Measurements from ENCODE around the gene VILL. TPM values are rescaled to one million over a fixed set of nuclear protein-coding genes. Genes with fewer than 3 reads are reported as not detected.
"Not testable (repeated sequence)": the region's sequence is repeated elsewhere in the genome, so short reads cannot be mapped to it uniquely, and the experiment has no call there.

VILL gene
- total RNA-seq, 1 donor = 4.3 TPM

- H3K4me3 ChIP-seq (ENCODE audit: low read depth, low read length) = no peak overlapping the region
- no peak for DNase-seq (ENCODE audit: low read depth)
- no peak for TF ChIP-seq CTCF (IDR thresholded peaks at IDR 0.05; ENCODE audit: insufficient read depth, low read depth, low read length)
These were observed 21.6 kb upstream of the VILL start for GRCh38 chr3:37968813-37969595.

DNA sequence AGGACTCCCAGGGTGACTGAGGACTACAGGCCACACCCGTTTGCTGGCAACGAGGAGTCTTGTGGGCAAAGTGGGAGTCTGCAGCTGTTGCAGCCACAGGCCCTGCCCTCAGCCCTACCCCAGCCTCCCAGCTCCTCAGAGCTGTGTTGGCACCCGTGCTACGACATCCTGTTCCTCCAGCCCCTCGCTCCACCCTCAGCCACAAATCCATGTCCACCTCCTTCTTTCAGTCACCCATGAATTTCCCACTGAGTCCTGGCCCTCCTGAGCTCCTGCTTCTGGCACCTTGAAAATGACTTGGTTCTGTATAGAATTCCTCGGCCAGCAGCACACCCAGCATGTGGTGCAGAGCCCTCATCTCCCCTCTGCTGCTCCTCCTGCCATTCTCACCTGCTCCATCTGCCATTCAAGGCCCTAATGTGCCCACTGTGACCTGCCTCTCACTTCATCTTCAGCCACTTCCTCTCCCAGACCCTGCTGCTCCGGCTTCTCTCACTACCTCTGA is 20.9 kb upstream of the VILL start:
- TF ChIP-seq CTCF (IDR thresholded peaks at IDR 0.05; ENCODE audit: insufficient read depth, low read depth, low read length) = no peak
- H3K4me3 ChIP-seq (ENCODE audit: low read depth, low read length) = no peak overlapping the region
- no peak for DNase-seq (ENCODE audit: low read depth)

GRCh38 chr3:37970802-37971201 is 19.8 kb upstream of the VILL start:
- no peak overlapping the region for H3K4me3 ChIP-seq (ENCODE audit: low read depth, low read length)
- no peak for TF ChIP-seq CTCF (IDR thresholded peaks at IDR 0.05; ENCODE audit: insufficient read depth, low read depth, low read length)
- no peak for DNase-seq (ENCODE audit: low read depth)

DNA sequence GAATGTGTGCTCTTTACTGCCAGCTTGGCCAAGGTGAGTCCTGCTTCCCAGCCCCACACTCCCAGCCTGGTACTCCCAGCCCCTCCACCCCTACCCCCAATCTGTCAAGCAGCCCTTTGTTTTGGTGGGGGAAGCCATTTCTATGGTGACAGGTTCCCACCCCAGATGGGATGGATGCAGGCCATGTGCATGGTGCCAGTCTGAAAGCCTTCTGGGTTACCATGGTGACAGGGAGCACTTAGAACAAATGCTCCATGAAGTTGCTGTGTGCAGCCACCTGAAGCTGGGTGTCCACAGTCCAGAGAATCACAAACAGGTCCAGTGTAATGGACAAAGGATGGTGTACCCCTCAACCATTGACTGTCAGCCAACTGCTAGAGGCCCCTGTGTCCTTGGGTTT is 19.1 kb upstream of the VILL start:
- no peak for DNase-seq (ENCODE audit: low read depth)
- H3K4me3 ChIP-seq (ENCODE audit: low read depth, low read length) = no peak overlapping the region
- no peak for TF ChIP-seq CTCF (IDR thresholded peaks at IDR 0.05; ENCODE audit: insufficient read depth, low read depth, low read length)

- DNase-seq (ENCODE audit: low read depth); H3K4me3 ChIP-seq (ENCODE audit: low read depth, low read length): not testable (repeated sequence)
These were observed 18.5 kb upstream of the VILL start for GRCh38 chr3:37972056-37972455.

DNA sequence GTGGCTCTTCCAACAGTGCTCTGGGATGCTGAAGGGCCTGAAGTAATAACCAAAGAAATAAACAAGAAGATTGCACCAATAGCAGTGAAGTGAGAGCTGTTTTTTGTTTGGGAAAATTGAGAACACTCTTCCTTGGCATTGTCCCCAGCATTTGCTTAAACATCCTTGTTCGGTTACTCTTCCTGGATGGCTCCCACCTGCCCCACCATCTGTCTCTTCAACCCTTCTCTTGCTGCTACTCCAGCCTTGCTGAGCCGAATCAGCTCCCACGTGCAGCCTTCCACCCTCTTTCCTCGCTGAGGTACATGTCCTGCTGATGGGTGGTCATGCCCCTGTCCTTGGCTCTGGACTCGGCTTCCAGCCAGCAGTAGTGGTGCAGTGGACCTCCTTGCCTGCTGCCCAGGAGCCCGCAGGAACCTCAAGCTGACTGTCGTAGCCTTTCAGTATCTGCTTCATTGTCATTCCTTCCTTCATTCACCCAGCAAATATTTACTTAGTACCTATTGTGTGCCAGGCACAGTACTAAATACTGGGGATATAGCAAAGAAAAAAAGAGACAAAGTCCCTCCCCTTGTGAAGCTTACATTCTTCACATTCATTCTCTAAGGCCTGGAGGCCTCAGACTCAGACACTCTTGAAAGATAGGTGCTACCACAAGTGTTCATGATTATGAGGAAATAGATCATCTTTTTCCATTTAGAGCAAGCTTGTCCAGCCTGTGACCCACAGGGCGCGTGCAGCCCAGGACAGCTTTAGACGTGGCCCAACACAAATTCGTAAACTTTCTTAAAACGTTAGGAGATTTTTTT is 17.1 kb upstream of the VILL start:
- H3K4me3 ChIP-seq (ENCODE audit: low read depth, low read length) = no peak overlapping the region
- TF ChIP-seq CTCF (IDR thresholded peaks at IDR 0.05; ENCODE audit: insufficient read depth, low read depth, low read length) = no peak
- no peak for DNase-seq (ENCODE audit: low read depth)
